Measurements from ENCODE around the gene DMD. TPM values are rescaled to one million over a fixed set of nuclear protein-coding genes. Genes with fewer than 3 reads are reported as not detected.

Gene DMD
- total RNA-seq, 1 experiment from 2014 or later: 2.2 TPM

GRCh38 chrX:32495855-32496254 lies 715.5 kb downstream of the DMD start:
- BruUV-seq (replicated peaks): no TSS peak
- ChIA-PET POLR2A (no interaction called here), CTCF (no interaction called here)
- Histone ChIP-seq H3K27me3 (ENCODE audit: control insufficient read depth, insufficient read depth, low read length) (no peaks in the 10 kb centered on the region), H3K9me3 (ENCODE audit: control insufficient read depth, insufficient read depth, low read depth, low read length) (no peaks in the 10 kb centered on the region), H3K4me3 (ENCODE audit: low read depth in 2 of 2, low read length in 2 of 2) (no peak overlapping the region), H3K36me3 (ENCODE audit: control insufficient read depth, insufficient read depth, low read length) (no peaks in the 10 kb centered on the region), H3K4me1 (ENCODE audit: control insufficient read depth, insufficient read depth, low read length) (no peaks in the 10 kb centered on the region), H3K27ac (ENCODE audit: low read length) (no peak overlapping the region)
- in situ Hi-C loops (cut with HindIII; ENCODE audit: low pct_unique_long_range_greater_than_20kb, low sequenced_read_pairs): no loop called here
- ATAC-seq: no peak
- no peak for DNase-seq (ENCODE audit: low read depth, low spot score)
- TF ChIP-seq POLR2AphosphoS5 (IDR thresholded peaks at IDR 0.05; ENCODE audit: low read depth, low read length): no peak
- no peak for TF ChIP-seq TCF7L2 (IDR thresholded peaks at IDR 0.05; ENCODE audit: low read depth, low read length)
- TF ChIP-seq SIN3A (IDR thresholded peaks at IDR 0.05; ENCODE audit: borderline replicate concordance, insufficient read depth, low read depth, low read length): no peak
- TF ChIP-seq REST (IDR thresholded peaks at IDR 0.05; ENCODE audit: insufficient read depth in 1 of 2, low read depth in 2 of 2, low read length in 1 of 2): no peak
- TF ChIP-seq CTCF (IDR thresholded peaks at IDR 0.05): no peak
- intact Hi-C loops (cut with micrococcal nuclease; ENCODE audit: unreplicated experiment): no loop called here

- intact Hi-C loops (cut with micrococcal nuclease; ENCODE audit: unreplicated experiment) (no loop called here), in situ Hi-C loops (cut with HindIII; ENCODE audit: low pct_unique_long_range_greater_than_20kb, low sequenced_read_pairs) (no loop called here)
- no peak overlapping the region for H3K4me3 ChIP-seq (ENCODE audit: low read depth in 2 of 2, low read length in 2 of 2)
- H3K9me3 ChIP-seq (ENCODE audit: control insufficient read depth, insufficient read depth, low read depth, low read length): no peaks in the 10 kb centered on the region
- no peaks in the 10 kb centered on the region for H3K36me3 ChIP-seq (ENCODE audit: control insufficient read depth, insufficient read depth, low read length)
- TF ChIP-seq SIN3A (IDR thresholded peaks at IDR 0.05; ENCODE audit: borderline replicate concordance, insufficient read depth, low read depth, low read length) (no peak), TCF7L2 (IDR thresholded peaks at IDR 0.05; ENCODE audit: low read depth, low read length) (no peak), POLR2AphosphoS5 (IDR thresholded peaks at IDR 0.05; ENCODE audit: low read depth, low read length) (no peak), REST (IDR thresholded peaks at IDR 0.05; ENCODE audit: insufficient read depth in 1 of 2, low read depth in 2 of 2, low read length in 1 of 2) (no peak), CTCF (IDR thresholded peaks at IDR 0.05) (no peak)
- no peaks in the 10 kb centered on the region for H3K27me3 ChIP-seq (ENCODE audit: control insufficient read depth, insufficient read depth, low read length)
- no peak for ATAC-seq
- CTCF ChIA-PET: no interaction called here
- no TSS peak for BruUV-seq (replicated peaks)
- no peaks in the 10 kb centered on the region for H3K4me1 ChIP-seq (ENCODE audit: control insufficient read depth, insufficient read depth, low read length)
- no peak overlapping the region for H3K27ac ChIP-seq (ENCODE audit: low read length)
- POLR2A ChIA-PET: no interaction called here
- DNase-seq (ENCODE audit: low read depth, low spot score): no peak
Observed at GRCh38 chrX:32489125-32489524, 722.2 kb downstream of the DMD start.

Data from Panc1 (cell line).